ENCODE results near the gene KIAA1549. TPM values are rescaled to one million over a fixed set of nuclear protein-coding genes. Genes with fewer than 3 reads are reported as not detected.

The KIAA1549 gene
- total and polyA plus RNA-seq, 8 donors = 0.15 to 7.8 (median 1.4) TPM

- Histone ChIP-seq H3K4me1 (peaks cover 4 to 36% (median 19%) of the 10 kb centered on the region in 4 donors), H3K9me3 (no peaks in the 10 kb centered on the region), H3K4me3 (no peak overlapping the region), H3K27ac (no peak overlapping the region), H3K36me3 (no peaks in the 10 kb centered on the region), H3K27me3 (no peaks in the 10 kb centered on the region)
- 85 to 95% (median 92%) methylated on average over 15 of the region's 15 CpGs for WGBS, 5 donors
- intact Hi-C loops (cut with DNase I; ENCODE audit: low total_unique reads) = no loop called here
- no peak for TF ChIP-seq POLR2A (IDR thresholded peaks at IDR 0.05)
- no peak for TF ChIP-seq CTCF (IDR thresholded peaks at IDR 0.05)
- no peak for TF ChIP-seq POLR2AphosphoS5 (IDR thresholded peaks at IDR 0.05)
- no peak for DNase-seq
These were observed 16.4 kb downstream of the KIAA1549 start for GRCh38 chr7:138964624-138965436.

- intact Hi-C loops (cut with DNase I; ENCODE audit: low total_unique reads) = no loop called here
- no peaks in the 10 kb centered on the region for H3K36me3 ChIP-seq
- no peaks in the 10 kb centered on the region for H3K9me3 ChIP-seq
- H3K27ac ChIP-seq = peak overlapping the region in 1 of 5 donors; percentile 8
- TF ChIP-seq POLR2AphosphoS5 (IDR thresholded peaks at IDR 0.05) (no peak), POLR2A (IDR thresholded peaks at IDR 0.05) (no peak), CTCF (IDR thresholded peaks at IDR 0.05) (no peak), EP300 (IDR thresholded peaks at IDR 0.05) (no peak)
- WGBS, 5 donors = 45 to 67% (median 57%) methylated on average over 5 of the region's 5 CpGs
- no peak for DNase-seq
- H3K27me3 ChIP-seq = no peaks in the 10 kb centered on the region
- H3K4me3 ChIP-seq = no peak overlapping the region
- peaks cover 4 to 43% (median 25%) of the 10 kb centered on the region in 4 donors for H3K4me1 ChIP-seq
These were observed 17.5 kb downstream of the KIAA1549 start for GRCh38 chr7:138963675-138964074.

GRCh38 chr7:138962561-138963270, 18.5 kb downstream of the KIAA1549 start:
- H3K27ac ChIP-seq = peak overlapping the region in 2 of 5 donors; percentile 8 to 15
- intact Hi-C loops (cut with DNase I; ENCODE audit: low total_unique reads) = no loop called here
- WGBS, 5 donors = 77 to 91% (median 90%) methylated on average over 10 of the region's 10 CpGs
- no peak for DNase-seq
- peaks cover 9 to 51% (median 29%) of the 10 kb centered on the region in 4 donors for H3K4me1 ChIP-seq
- no peaks in the 10 kb centered on the region for H3K9me3 ChIP-seq
- no peaks in the 10 kb centered on the region for H3K36me3 ChIP-seq
- H3K27me3 ChIP-seq = no peaks in the 10 kb centered on the region
- no peak overlapping the region for H3K4me3 ChIP-seq
- TF ChIP-seq POLR2AphosphoS5 (IDR thresholded peaks at IDR 0.05) = no peak
- TF ChIP-seq POLR2A (IDR thresholded peaks at IDR 0.05) = no peak
- no peak for TF ChIP-seq EP300 (IDR thresholded peaks at IDR 0.05)

GRCh38 chr7:138961159-138961558, 20.0 kb downstream of the KIAA1549 start:
- peak overlapping the region; percentile 58 to 80 (median 65) for H3K27ac ChIP-seq
- H3K4me3 ChIP-seq = no peak overlapping the region
- H3K27me3 ChIP-seq = no peaks in the 10 kb centered on the region
- peak; percentile 37 to 77 for DNase-seq
- no peaks in the 10 kb centered on the region for H3K9me3 ChIP-seq
- peaks cover 9 to 51% (median 30%) of the 10 kb centered on the region in 4 donors for H3K4me1 ChIP-seq
- intact Hi-C loops (cut with DNase I; ENCODE audit: low total_unique reads) = no loop called here
- no peak for TF ChIP-seq POLR2A (IDR thresholded peaks at IDR 0.05)
- TF ChIP-seq POLR2AphosphoS5 (IDR thresholded peaks at IDR 0.05) = peak in 1 of 3 donors; percentile 53
- no peak for TF ChIP-seq EP300 (IDR thresholded peaks at IDR 0.05)
- no peak for TF ChIP-seq CTCF (IDR thresholded peaks at IDR 0.05)
- 10 to 34% (median 24%) methylated on average over 8 of the region's 8 CpGs for WGBS, 5 donors
- H3K36me3 ChIP-seq = no peaks in the 10 kb centered on the region

Measured in stomach (tissue), 9 donors.